Activated gamma-delta T cell treated with anti-CD3 and anti-CD28 coated beads, Interleukin-2, amount 50 U/mL, for 16 hours (primary cell): ENCODE data around the gene PARD3.

Source experiments
- DNase-seq: peaks from one replicate; pipeline ENCODE4 v3.0.0-alpha.2; 2020; ENCODE audit warnings: low read depth

Gene PARD3

GRCh38 chr10:34824870-34825269, 9.8 kb upstream of the PARD3 start:
- no peak for DNase-seq

DNA sequence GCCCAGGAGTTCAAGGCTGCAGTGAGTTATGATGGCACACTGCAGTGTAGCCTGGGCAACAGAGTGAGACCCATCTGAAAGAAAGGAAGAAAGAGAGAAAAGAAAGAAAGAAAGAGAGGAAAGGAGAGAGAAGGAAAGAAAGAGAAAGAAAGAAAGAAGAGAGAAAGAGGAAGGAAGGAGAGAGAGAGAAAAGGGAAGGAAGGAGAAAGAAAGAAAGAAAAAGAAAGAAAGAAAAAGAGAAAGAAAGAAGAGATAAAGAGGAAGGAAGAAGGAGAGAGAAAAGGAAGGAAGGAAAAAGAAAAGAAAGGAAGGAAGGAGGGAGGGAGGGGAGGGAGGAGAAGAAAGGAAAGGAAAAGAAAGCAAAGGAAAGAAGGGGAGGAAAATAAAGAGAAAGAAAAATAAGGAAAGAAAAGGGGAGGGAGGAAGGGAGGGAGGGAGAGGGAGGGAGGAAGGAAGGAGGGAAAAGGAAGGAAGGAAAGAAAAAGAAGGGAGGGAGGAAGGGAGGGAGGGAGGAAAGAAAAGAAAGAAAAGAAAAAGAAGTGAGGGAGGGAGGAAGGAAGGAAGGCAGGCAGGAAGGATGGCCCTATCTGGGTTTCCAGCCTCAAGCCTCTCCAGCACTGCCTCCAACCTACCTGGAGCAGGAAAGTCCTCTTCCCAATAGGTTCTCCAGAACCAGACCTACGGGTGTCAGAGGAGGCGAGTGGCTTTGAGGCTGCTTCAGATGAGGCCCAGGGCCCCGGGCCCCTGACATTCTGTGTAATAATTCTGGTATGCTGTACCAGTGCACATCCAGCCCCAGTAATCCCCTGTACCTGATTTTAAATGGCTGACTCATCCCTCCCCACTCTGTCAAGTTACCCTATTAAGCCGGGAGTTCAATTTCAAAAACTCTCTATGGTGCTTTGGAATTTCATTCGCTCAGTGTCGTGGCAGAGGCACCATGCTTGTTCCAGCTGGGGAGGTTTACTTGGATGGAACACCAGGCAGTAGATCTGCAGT, 6.8 kb upstream of the PARD3 start:
- DNase-seq: no peak

- no peak for DNase-seq
These were observed 2.5 kb upstream of the PARD3 start for GRCh38 chr10:34817586-34817985.

- DNase-seq: no peak
These were observed 2.0 kb upstream of the PARD3 start for GRCh38 chr10:34817054-34817453.

GRCh38 chr10:34816501-34817002, 1.5 kb upstream of the PARD3 start:
- DNase-seq: no peak

DNA sequence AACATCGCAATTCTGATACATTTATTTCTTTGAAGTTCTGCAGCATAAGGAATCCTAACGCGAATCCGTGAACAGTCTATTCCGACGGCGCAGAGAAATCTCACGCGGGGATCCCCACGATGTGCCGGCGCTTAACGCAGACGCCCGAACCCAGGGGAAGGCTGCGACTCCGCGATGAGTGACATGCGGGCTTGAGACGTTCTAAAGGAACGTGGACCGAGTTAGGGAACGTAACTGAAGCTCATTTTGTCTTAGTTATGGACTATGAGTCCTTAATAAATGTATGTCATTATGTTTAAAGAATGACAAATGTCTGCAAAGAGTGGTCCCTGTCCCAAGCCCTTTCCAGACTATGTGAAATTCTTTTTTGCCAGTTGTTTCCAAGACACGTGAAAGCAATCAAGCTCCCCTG, 995 bp upstream of the PARD3 start:
- no peak for DNase-seq

- DNase-seq: no peak
These were observed 247 bp downstream of the PARD3 start for GRCh38 chr10:34814913-34815184.

- DNase-seq: no peak
These were observed 728 bp downstream of the PARD3 start for GRCh38 chr10:34814223-34814912.

- DNase-seq: no peak
These were observed 1.4 kb downstream of the PARD3 start for GRCh38 chr10:34813626-34814222.

- no peak for DNase-seq
These were observed 2.3 kb downstream of the PARD3 start for GRCh38 chr10:34812771-34813170.

DNA sequence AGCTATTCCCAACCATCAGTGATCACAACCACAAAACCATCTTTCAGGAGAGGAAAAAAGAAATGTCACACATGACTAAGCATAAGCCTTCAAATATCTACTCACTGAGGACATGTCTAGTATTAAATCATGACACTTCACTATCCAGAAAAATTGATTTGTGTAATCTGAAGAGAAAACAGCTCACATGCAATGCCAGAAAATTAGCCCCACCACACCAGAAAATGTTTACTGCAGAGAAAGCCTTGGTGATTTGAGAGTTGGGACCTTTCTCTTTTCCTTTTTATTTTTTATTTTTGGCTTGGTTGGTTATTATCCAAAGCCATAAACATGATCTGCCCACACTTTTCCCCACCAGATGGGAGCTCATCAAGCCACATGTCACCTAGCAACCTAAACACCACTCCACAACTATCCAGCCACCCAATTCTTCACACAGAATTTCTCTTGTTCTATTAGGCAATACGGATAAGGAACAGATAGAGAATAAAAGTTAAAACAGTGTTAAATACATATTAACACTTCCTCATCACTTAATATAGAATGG, 3.1 kb downstream of the PARD3 start:
- no peak for DNase-seq

GRCh38 chr10:34811126-34811967, 3.7 kb downstream of the PARD3 start:
- DNase-seq: no peak

- no peak for DNase-seq
These were observed 5.3 kb downstream of the PARD3 start for GRCh38 chr10:34809796-34810195.

DNA sequence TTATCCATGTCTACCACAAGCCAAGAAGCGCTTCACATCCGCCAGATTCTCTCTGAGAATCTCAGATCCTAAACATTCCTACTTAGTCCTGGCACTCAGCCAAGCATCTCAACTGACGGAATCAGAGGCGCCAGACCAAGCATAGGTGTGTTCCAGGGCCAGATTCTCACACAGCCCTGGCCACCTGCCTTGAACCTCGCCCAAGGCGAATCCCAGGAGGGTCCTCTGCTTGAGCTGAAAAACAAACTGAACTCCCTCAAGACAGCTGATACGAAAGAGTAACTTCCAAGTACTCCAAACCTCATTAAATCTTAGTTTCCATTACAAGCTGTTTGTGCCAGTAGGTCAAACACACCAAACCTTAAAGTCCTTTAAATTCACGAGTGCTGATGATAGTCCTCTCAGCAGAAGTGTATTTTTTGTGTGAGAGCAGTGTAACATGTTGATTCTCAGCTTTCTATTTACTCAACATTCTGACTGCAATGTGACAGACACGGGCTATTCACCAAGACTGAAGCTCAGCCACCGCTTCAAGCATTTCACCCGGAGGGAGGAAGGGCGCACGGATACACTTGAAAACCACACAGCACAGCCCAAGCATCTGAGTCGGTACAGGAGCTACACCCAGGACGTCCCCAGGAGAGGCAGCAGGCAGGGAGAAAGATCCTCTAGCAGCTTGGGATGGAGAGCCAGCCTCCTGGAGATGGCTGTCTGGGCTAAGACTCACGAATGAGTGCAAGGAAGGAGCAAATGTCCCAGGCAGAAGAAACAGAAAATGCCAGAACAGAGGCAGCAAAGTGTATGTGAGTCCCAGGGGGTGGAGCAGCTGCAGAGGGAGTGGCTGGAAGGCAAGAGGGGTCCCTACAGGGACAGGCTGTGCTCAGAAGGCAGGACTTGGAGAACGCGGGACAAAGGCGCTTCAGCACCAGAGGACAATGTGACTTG, 6.0 kb downstream of the PARD3 start:
- DNase-seq: no peak

GRCh38 chr10:34808336-34808735, 6.8 kb downstream of the PARD3 start:
- no peak for DNase-seq

DNA sequence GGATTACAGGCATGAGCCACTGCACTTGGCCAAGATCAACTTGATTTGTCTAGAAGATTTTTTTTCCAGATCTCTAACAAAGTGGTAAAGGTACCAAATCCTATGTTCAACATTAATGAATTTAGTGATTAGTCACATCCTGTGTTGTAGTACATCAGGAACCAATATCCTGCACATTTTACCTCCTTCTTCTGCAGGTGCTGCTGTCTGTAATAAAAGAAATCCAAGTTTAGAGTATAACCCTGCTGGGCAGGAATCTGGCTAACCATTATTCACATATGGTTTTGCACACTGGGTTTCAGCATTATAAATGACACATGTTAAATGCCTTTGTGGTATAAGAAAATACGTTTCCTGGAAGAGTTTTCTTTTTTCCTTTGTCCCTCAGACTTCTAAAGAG, 10.8 kb downstream of the PARD3 start:
- DNase-seq: no peak

DNA sequence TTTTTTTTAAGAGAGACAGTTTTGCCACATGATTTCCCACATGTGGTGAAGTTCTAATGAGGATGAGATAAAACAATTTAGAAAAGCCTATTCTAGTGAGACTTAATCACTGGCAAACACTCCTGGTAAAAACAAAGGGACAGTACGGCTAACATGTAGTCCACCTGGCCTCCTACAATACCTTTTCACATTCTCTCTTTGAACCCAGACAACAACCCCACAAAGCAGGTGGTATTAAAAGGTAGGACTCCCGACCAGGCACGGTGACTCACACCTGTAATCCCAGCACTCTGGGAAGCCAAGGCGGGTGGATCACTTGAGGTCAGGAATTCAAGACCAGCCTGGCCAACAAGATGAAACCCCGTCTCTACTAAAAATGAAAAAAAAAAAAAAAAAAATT, 12.4 kb downstream of the PARD3 start:
- no peak for DNase-seq

- DNase-seq: no peak
These were observed 13.9 kb downstream of the PARD3 start for GRCh38 chr10:34801097-34801733.

DNA sequence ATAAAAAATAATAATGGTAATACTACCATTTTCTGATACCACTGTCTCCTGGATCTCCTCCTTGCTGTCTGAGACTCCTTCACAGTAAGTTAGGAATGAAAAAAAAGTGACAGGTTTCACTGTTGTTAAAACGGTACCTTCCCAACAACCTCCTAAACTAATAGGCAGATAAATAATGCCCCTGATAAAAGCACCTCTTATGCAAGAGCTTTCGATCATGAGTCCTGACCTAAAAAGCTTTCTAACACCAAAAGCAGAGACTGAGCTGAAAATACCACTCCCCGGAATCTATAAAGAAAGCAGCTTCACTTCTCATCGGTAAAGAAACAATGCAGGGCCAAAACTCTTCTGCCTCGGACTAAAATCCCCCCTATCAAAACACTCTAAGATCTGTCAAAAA, 14.5 kb downstream of the PARD3 start:
- DNase-seq: no peak

DNA sequence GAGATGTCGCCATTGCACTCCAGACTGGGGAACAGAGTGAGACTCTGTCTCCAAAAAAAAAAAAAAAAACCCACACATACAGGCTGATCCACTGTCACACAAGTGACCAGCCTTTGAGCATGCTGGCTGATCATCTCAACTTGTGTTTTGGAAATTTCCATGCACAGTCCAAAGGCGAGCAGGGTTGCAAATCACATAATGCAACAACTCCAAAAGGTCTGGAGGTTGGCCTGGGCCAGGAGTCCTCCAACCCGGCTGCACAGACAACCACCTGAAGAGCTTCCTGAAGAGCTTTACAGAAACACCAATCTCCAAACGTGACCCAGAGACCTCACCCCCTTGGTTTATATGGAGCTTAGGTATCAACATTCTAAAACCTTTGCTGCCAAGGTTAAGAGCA, 16.4 kb downstream of the PARD3 start:
- no peak for DNase-seq
